ENCODE results near the gene ZFAND3.

ZFAND3 gene

DNA sequence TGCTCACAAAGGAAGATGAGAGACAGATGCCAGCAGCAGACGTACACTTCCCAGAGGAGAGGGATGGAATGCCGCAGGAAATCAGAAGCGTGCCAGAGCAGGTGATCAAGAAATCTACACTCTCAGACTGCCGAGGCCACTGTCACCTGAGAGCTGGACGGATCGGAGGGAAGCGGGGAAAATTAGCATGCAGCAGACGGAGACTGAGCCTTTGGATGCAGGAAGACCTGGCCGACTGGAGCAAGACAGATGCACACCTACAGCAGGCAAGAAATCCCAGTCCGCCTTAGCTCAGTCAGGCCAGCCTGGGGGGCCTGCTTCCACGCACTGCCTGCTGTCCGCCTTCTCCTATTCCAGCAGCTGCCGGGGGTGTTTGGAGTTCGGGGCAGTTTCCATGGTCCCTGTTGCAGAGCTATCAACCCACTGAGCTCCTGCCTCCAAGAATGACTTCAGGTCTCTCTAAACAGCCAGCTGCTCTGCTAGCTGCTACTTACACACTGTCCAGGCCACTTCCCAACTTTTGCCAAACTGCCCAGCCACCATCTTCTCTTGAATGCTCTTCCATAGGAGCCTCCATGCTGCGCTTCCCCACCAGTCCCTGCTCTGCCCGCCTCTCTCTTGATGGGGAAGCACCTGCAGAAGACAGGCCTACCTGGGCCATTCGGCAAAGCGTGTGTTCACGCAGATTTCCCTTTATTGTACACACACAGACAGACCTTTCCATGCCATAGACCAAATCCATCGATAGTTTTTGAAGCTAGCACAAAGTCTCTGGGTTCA, 368.5 kb downstream of the ZFAND3 start:
- DNase-seq (ENCODE audit: low spot score) = no peak

DNA sequence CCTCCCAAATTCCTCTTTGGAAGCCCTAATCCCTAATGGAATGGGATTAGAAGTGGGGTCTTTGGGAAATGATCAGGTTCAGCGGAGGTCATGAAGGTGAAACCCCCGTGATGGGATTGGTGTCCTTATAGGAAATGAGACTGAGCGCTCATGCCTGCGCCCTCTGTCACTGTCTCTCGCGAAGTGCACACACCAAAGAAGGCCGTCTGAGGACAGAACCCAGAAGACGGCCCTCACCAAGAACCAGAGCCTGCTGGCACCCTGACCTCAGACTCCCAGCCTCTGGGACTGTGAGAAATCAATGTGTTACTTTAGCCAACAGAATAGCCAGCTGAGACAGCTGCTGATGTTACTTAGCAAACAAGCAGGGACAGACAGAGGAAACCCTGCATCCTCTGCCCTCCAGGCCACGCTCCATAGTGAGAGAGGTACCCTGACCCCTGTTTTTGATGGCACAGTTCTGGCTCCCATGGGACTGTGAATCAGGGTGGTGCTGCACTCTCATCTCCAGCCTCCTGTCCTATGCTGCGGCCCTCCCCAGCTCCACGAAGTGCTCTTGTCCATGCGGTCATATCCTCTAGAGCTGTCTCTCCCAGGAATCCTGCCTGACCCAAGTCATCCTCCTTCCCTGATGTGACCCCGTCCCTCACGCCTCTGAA, 369.3 kb downstream of the ZFAND3 start:
- no peak for DNase-seq (ENCODE audit: low spot score)

DNA sequence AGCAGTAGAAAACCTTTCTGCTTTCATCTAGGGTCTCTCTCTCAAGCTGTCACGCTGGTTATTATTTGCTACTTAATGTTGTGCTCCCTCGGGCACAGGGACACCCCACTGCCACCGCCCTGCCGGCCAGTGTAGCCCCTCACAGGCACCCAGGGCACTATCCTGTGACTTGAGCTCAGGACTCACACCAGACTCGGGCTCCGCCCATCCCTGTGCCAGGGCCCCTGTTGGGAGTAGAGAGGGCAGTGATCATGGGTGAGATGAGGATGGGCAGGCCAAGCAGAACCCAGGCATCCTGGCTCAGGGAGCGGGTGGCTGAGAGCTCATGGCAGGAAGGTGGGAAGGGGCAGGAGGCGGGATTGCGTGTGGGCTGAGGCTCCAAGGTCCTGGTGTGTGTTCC, 371.9 kb downstream of the ZFAND3 start:
- no peak for DNase-seq (ENCODE audit: low spot score)

DNA sequence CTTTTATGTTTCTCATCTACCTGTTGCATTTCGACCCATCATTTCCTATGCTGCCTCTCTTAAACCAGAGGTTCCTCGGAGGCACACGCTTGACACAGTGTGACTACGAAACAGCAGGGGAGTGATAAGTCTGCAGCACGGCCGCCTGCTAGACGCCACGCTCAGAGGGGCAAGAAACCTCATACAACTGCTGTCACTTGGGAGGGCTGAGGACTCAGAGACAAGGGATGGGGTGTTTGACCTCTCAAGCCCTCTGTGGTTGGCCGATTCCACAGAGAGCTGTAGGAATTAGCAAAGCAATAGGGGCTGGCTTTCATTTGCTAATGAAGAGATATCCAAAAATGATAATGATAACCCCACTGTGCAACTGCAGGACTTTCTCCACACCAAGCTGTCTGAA, 372.5 kb downstream of the ZFAND3 start:
- no peak for DNase-seq (ENCODE audit: low spot score)

DNA sequence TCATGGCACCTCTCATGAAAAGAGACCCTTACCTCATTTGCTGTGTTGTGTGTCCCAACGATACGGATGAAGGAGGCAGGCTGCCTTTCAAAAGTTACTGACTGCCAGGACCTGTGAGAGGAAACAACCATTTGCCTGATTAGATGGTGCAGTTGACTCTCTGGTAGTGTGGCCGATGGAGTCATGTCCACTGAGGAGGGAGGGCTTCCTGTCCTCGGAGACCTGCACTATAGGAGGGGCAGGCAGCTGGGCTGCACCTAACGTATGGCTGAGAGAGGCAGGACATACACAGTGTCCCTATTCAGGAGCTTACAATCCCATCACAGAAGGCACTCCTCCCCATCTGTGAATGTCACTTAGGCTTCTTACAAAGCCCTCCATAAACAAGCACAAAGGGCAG, 373.0 kb downstream of the ZFAND3 start:
- no peak for DNase-seq (ENCODE audit: low spot score)

DNA sequence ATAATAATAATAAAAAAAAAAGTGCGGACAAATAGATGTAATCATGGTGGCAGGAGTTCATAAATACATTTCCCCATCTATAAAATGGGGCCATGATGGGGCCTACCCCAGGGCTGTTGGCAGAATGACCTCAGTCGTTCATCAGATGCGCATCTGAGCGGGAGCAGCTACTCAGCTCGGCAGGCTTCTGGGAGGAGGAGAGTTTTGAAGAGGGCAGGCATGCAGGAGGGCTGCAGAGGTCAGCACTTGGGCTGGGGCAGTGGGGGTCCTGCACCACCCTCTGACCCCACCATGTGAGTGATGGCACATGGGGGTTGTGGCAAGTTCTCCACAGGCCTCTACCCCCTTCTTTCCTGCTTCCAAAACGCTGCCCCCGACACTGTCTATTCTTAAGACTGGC, 373.5 kb downstream of the ZFAND3 start:
- no peak for DNase-seq (ENCODE audit: low spot score)

DNA sequence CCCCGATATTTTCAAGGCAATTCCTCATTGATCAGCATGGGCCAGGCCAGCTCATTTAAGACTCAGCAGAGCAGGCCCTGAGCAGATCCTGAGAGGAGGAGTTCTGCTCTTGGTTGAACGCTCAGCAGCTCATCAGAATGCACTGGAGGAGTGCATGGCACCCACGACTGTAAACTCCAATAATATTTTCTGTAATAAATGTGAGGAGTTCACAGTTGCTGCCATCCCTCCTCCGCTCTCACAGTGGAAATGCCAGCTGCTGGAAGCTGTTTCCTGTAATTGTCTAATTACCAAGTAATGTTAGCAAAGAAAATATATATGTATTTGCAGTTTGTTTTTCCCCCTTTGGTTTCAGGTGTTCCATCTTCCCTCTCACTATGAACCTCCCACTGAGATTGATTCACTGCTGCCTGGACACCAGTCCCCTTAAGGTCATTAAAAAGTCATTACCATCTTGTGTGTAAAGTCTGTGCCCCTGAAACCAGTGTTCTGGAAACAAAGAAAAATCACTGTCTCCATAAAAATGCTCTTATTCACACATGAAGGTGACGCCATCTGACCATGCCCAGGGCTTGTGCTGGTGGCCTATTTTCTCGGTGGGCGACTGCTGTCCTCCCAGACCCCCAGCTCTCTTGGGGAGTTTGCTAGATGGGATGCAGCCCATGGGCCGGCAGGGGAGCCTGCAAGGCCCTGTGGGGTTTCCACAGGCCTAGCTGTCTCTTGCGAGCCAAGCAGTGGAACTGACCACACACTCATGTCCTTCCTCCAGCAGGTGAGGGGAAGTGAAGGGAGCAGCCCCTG, 374.2 kb downstream of the ZFAND3 start:
- no peak for DNase-seq (ENCODE audit: low spot score)

DNA sequence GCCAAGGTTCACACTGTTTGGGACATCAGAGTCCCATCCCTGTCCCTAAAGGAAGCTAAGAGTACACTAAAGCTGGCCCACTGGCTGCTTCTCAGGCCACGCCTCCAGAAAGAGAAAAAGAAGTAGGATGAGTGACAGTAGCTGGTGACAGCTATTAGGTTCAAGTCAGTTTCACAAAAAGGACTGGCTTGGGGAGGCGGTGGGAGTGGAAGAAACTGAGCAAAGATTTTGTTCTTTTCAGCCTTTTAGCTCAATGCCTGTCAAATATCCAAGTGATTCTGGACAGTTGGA, 374.7 kb downstream of the ZFAND3 start:
- no peak for DNase-seq (ENCODE audit: low spot score)

DNA sequence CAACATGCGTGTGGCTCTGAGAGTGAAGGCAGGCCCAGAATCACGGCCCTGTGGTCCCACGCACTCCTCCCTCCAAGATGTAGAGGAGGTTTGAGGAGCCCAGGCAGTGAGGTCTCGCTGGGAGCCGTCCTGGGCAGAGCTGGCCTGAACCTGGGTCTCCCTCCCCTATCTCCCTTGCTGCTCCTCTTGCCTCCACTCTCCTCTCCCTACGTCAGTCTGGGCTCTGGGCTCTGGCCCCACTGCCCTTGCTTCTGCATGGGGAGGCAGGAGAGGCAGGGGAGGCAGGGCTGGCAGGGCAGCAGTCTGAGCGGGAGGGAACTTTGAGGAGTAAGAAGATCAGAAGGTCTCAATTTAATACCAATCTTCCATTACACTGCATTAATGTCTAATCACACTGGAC, 375.1 kb downstream of the ZFAND3 start:
- no peak for DNase-seq (ENCODE audit: low spot score)

DNA sequence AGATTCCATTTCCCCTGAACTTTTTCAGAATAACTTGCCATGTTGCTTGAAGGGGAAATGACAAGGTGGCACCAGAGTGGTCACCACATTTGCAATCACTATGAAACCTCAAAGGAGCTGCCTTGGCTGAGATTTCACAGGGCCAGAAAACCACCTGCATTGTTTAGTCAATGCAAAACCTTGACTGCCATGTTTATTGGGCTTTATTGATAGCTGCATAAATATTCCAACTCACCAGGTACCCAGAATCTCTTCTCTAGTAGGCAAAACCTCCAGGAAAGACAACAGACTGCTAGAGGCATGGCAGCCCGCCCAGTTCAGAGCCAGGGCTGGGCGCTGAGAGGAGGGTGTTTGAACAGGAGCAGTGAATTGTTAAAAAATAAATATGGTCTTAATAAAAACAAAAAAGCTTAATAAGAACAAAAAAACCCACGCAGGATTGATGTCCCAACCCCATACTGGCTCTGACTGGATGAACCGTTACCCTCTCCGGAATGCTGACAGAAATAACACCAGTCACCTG, 375.6 kb downstream of the ZFAND3 start:
- no peak for DNase-seq (ENCODE audit: low spot score)

DNA sequence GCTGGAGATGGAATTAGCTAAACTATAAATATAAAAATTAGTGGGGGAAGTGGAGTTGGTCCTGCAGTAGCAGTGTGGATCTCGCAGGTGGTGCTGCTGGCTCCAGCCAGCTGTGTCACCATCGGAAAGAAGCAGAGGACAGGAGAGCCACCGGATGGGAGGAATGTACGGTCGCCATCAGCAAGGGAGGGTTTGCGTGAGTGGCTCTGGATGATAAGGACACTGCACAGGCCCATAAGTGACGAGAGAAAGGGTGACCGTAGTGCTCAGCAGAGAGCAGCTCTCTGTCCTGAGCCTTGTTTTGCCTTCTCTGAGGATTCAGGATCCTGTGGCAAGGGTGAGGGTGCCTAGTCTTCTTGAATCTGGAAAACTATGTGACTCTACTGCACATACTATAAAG, 378.7 kb downstream of the ZFAND3 start:
- DNase-seq (ENCODE audit: low spot score) = no peak
